Dermis microvascular lymphatic vessel endothelial cell (primary cell): ENCODE measurements around the gene ZNF629. TPM values are rescaled to one million over a fixed set of nuclear protein-coding genes. Genes with fewer than 3 reads are reported as not detected.
A peak's percentile ranks its signal among the peaks of the same experiment; 100 is the strongest.

Experiments
- DNase-seq, 2 donors: peaks; one replicate each; pipeline versions ENCODE4 v3.0.0 to v3.0.0-alpha.2; 2010; ENCODE audit warnings: low read depth in 2 of 2
- total RNA-seq: library from RNA; depleted of rRNA; stranded (reverse); fragments of >200 nt; gene quantifications from 2 replicates; pipeline ENCODE4 v1.2.1, GENCODE V29; 2014

ZNF629 gene
- total RNA-seq, 1 donor from 2014 or later: 3.3 TPM

DNA sequence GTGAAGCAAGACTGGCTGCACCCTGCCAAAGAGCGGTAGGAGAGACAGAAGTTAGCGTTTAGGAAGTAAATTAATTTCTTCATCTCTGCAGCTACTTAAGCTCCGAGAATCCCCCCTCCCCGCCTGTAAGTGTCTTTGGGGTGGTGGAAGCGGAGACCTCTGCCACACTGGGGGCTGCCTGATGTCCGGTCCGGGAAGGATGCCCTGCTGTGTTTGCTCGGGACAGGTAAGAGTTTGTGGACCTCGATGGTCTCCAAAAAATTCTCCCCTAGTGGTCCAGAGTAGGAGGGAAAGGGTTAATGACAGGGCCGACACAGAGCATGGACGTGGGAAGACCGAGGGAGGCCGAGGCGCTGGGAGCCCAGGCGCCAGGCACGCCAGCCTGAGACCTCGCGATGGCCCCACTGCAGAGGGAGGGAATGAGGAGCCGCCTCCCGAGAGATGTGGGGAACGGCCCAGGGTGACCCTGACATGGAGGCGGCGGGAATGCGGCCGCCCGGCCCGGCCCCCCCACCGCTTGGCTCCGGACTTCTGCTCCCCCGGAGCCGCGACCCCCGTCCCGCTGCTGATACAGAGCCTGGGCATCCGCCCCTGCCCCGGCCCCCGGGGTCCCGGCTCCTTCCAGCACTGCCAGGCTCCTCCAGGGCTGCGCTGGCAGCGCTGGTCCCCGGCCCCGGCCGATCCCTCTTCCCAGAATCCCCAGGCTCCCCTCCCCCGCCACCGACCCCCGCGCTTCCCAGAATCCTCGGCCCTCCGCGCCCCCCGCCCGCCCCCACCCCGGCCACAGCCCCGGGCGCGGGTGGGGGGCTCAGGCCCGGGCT lies 680 bp downstream of the ZNF629 start:
- DNase-seq: peak in 1 of 2 donors; percentile 51

DNA sequence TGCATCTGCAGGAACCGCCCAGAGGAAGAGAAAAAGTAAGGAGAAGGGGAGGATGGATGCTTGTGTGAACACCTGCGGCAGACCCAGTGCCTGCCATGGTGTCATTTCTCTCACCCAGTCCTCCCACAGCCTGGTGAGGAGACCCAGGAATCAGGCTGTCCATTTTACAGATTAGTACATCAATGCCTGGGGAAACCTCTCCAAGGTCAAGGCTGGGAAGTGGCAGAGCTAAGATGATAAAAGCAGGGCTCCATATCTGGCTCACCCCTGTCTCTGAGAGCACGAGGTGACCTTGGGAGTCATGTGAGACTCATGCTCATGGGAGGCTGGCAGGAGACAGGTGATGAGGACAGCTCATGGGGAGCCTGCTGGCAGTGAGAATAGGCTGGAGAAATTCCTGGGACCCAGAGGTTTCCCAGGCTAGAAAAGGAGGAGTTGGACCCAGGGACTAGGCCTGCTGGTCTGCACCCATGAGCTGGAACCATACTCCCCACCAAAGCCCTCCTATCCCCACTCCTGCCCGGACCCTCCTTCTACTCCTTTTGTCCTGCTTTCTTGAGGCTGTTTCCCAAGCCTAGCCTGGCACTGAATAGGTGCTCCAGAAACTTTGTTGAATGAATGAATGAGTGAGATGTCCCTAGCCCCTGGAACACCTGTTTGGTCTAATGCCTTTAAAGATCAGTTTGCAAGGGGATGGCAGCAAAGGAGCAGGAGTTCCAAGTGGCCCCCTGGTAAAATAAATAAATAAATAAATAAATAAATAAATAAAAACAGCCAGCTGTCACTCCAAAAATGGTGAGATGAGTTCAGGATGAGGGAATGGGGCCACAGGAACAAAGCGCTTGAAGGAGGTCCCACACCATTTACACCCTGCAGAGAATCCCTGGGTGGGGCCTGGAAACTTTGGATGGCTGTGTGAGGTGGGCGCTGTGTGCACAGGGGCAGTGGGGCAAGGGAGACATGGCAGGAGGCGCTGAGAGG lies 1.6 kb downstream of the ZNF629 start:
- no peak for DNase-seq

DNA sequence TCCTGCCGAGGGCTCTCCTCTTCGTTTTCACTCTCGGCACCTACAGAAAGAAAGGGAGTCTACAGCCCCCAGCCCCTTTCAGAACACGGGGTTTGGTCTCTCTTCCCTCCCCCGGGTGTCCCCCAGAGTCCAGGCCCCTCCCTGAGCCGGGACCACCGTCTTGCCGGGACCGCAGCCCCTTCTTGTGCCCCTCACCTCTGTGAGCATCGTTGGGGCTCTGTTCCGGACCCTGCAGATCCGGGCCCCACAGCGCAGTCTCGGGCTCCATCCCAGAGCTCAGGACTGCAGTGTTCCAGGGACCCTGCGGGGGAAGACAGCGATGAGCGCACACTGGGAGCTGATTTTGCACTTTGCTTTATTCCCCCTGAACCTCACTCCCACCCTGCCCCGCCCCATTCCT lies 2.8 kb downstream of the ZNF629 start:
- no peak for DNase-seq

DNA sequence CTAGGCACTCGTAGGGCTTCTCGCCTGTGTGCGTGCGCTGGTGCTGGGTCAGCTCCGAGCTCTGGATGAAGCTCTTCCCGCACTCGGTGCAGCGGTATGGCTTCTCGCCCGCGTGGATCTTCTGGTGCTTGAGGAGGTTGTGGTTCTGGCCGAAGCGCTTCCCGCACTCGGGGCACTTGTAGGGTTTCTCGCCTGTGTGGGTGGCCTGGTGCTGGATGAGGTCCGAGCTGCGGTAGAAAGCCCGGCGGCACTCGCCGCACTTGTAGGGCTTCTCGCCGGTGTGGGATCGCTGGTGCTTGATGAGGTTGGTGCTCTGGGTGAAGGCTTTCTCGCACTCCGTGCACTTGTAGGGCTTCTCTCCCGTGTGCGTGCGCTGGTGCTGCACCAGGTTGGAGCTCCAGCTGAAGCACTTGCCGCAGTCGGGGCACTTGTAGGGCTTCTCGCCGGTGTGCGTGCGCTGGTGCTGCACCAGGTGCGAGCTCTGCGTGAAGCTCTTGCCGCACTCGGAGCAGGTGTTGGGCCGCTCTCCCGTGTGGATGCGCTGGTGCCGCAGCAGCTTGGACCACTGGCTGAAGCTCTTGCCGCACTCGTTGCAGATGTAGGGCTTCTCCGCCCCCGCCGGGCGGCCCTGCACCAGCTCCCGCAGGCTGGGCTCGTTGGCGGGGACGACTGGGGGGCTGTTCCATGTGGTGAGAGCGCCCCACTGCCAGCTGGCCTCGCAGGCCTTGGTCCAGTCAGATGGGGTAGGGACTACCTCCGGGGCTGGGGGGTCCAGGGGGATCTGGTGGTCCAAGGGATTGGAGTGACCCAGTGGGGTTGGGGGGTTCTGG lies 3.5 kb downstream of the ZNF629 start:
- DNase-seq: no peak

DNA sequence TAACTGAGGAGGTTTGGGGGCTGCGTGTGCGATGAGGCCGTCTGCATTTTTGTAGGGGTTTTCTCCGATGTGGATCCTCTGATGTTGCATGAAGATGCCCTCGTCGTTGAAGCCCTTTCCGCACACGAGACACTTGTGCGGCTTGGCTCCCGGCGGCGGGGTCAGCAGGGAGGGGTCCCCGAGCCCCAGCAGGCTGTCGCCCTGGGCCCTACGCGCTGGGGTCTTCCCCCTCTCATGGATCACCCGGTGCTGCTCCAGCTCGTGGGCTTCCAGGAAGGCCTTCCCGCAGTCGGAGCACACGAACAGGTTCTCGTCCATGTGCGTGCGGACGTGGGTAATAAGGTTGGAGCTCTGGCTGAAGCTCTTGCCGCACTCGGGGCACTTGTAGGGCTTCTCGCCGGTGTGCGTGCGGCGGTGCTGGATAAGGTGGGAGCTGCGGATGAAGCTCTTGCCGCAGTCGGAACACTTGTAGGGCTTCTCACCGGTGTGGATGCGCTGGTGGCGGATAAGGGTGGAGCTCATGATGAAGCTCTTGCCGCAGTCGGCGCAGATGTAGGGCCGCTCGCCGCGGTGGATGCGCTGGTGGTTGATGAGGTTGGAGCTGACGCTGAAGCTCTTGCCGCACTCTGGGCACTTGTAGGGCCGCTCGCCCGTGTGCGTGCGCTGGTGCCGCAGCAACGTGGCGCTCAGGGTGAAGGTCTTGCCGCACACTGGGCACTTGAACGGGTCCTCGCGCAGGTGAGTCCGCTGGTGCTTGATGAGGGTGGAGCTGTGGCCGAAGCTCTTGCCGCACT lies 4.3 kb downstream of the ZNF629 start:
- DNase-seq: no peak

DNA sequence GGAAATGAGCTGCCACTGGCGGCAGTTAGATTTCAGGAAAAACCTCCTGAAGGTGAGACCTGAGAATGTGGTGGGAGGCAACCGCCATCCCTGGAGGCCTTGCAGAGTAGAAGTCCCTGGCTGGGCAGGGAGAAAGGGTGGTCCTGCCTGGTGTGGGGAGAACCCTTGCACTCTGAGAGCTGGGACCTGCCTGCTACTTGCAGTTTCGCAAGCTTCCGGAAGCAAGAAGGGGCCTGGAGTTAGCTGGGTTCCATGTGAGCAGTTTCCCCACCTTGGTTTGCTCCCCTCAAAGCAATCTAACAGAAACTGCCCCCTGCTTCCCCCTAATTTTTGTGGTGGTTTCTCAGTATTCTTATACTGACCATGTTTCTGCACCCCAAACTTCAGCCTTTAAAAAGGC lies 6.5 kb downstream of the ZNF629 start:
- DNase-seq: no peak

DNA sequence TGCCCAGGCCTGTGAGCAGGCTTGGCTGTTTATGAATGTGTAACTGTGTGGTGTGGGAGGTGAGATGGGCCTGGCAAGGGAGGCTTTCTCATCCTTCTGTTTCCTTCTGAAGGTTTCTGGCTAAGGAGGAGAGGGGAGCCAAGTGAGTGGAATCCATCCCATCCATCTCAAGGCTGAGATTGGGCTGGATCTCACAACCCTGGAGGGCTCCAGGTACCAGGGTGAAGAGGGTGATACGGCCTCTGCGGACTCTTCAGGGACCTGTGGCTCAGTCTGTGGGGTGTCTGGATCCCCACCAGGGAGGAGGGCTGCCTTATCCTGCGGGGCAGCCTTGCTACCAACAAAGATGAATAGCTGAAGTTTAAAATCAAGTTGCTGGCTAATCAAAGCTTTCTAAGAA lies 7.0 kb downstream of the ZNF629 start:
- DNase-seq: no peak

DNA sequence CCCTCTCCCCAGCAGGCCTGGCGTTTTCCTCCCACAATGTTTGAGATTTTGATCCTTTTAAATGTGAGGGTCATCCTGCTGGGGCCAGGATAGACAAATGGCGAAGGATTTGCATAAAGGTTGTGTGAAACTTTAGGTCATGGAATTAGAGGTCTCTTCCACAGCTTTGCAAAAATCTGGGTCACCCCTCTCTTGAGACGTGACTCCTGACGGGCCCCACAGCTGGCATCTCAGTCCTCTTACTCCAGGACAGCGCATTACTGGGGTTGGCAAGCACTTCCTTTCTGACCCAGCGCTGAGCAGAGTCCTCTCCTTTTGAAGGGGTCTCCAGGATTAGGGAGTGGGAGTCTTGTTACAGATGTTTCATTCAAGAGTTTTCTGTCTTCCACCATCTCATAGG lies 7.4 kb downstream of the ZNF629 start:
- no peak for DNase-seq

DNA sequence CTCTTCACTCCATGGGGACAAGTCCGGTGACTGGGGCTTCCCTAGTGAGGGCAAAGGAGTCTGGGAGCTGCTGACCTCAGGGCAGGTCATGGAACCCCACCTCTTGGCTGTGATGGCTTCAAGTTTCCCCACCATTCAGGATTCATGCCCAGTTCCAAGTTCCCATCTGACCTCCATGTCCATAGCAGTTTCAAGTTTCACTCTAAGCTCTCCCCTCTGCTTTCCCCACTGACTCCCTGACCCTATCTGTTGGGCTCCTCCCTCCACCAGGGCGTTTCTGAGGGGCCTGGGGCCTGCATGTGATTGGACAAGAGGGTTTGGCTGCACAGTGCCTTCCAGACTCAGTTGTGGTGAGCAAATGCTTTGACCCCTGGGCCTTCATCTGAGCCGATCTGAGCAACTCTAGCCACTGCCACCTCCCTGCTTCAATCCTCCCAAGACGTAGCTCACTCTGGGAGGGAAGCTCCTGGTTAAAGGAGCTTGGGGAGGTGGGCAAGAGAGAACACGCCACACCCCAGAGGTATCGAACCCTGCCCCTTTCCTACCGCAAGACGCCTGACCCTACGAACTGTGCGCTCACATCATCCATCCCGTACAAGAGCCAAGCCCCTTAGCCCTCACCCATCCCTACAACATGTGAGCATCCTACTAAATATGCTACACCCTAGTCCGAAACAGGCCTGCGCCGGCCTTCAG lies 8.3 kb downstream of the ZNF629 start:
- DNase-seq: no peak

DNA sequence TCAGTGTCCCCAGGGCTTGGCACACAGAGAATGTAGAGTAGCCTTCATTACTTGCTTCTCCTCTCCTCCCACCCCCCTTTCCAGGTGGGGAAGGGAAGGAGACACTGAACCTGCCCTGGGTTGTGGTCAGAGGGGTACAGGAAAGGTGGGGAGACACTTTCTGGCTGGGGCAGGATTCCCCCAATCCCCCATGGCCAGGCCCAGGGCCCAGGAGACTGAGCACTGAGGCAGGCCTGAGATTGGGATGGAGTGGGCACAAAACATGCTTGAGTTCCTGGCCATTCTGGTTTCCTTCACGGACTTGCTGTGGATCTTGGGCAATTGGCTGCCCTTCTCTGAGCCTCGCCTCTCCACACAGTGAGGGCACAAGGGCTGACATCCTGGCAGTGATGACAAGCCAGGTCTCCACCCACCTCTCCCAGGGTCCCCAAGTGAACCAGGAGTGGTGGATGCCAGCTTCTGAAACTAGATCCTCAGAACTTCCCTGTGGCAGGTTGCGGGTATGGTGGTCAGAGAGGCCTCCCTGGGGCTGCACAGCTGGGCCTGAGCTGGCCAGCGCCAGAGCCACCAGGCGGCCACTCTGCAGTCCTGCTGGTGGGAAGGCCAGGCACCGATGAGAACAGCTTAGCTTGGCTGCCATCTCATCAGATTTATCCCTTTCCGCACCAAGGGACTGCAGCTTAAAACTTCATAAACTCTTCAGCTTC lies 9.3 kb downstream of the ZNF629 start:
- DNase-seq: no peak

DNA sequence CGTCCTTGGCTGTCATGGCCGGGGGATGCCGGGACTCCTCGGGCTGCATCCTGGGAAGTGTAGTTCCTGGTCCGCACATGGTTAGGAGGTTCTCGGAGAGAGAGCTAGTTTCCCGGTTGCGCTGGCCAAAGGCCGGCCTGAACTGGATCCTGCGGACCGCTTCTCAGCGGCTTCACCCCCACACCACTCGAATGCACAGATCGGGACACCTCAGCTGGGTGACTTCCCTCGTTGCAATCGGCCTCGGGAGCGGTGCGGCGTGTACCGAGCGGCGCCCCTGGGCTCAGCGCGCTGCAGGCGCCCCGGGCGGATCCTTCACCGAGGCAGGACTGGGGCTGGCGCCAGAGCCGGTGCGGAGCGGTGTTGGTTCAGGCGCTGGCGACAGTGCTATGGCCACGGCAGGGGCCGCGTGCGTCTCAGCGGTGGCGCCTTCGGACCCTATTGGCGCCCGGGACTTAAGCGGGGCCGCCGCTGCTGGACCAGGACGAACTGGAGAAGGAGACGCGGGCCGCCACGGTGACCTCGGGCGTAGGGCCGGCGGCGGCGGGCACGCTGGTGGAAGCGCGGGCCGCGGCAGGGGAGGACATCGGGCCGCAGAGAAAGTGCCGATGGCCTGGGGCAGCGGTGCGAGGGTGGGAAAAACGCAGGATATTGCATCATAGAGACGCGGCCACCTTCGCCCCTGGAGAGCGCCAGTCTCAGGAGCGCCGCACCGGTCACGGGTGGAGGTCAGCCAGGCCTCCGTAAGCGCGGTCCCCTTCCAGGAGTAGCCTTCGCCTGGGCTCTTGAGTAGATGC lies 11.4 kb downstream of the ZNF629 start:
- DNase-seq: peak; percentile 55 to 78

DNA sequence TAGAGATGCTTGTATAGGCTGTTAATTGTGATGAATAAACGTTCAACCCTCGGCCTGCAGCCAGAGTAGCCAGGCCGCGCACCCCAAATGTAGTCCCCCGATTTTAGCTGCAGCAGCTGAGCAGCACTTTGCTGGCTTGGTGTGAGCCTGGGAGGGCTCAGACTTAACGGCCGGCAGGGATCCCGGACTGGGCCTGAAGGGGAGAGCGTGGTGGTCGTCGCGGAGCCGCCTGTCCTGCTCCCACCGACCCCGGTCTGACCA lies 11.9 kb downstream of the ZNF629 start:
- DNase-seq: no peak

DNA sequence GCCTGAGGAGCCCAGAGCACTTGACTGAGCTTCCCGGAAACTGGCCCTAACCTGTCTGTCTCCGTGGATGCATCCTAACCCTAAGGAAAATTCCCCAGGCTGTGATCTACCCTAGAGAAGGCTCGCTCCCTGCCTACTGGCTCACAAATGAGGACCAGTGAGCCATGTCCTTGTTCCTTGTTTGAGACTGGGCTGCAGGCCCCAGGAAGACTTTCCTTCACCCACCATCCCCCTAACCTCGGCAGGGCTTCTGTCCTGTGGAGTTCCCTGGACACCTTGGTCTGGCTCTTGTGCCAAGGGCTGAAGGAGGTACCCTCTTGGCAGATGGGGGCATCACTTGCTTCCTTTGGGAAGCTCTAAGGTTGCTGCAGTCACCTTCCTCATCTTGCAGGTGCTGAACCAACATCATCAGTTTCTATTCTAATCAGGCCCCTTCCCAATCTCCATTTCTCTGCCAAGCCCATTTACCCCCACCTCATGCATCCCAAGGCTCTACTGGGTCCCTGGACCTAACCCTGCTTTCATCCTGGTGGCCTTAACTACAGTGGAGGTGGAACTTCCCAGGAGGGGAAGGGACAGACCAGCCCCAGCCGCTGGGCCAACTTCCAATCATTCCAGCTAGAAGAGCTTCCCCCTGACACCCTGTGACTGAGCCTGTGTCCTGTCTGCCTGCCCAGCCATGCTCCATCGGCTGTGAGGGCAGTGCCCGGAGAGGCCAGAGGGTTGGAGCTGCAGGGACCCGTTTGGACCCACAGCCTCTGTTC lies 12.5 kb downstream of the ZNF629 start:
- DNase-seq: peak in 1 of 2 donors; percentile 17

DNA sequence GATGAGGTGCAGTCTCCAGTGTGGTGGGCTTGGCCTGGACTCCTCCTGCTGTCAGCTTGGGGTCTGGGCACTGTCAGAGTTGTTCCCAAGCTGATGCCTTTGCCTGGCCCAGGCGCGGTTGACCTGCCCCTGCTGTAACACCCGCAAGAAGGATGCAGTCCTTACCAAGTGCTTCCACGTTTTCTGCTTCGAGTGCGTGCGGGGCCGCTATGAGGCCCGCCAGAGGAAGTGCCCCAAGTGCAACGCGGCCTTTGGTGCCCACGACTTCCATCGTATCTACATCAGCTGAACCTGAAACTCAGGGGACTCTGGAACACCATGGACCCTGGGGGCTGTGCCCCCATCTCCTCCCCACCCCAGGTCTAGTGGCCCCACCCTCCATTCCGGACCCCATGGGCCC lies 13.2 kb downstream of the ZNF629 start:
- no peak for DNase-seq

DNA sequence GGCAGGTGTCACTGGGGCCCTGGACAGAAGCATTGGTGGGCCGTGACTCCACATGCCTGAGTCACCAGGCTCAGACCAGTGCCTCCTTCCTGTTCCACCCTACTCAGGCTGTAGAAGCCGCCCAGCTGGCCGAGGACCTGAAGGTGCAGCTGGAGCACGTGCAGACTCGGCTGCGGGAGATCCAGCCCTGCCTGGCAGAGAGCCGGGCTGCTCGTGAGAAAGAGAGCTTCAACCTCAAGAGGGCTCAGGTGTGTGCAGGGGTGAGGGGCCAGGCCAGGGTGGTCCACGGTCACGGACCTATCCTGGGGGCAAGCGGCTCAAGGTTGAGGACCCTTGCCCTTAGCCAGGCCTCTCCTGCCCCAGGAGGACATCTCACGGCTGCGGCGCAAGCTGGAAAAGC lies 15.3 kb downstream of the ZNF629 start:
- peak in 1 of 2 donors; percentile 53 for DNase-seq

DNA sequence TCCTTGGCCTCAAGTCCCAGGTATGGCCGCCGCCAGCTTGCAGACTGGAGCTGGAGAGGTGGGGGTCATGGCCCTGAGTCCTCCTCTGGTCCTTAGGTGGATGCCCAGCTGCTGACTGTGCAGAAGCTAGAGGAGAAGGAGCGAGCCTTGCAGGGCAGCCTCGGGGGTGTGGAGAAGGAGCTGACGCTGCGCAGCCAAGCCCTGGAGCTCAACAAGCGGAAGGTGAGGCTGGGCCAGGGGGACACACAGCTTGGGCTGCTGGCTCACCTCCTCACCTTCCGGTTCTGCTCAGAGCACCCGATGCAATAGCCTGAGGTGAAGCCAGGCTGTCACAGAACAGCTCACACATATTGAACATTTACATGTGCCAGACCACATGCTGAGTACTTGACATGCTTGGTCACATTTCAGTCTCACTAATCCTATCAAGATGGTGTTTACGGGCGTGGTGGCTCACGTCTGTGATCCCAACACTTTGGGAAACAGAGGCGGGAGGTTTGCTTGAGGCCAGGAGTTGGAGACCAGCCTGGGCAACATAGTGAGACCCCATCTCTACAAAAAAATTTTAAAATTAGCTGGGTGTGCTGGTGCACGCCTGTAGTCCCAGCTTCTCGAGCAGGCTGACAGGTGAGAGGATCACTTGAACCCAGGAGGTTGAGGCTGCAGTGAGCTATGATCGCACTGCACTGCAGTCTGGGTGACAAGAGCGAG lies 17.5 kb downstream of the ZNF629 start:
- no peak for DNase-seq

DNA sequence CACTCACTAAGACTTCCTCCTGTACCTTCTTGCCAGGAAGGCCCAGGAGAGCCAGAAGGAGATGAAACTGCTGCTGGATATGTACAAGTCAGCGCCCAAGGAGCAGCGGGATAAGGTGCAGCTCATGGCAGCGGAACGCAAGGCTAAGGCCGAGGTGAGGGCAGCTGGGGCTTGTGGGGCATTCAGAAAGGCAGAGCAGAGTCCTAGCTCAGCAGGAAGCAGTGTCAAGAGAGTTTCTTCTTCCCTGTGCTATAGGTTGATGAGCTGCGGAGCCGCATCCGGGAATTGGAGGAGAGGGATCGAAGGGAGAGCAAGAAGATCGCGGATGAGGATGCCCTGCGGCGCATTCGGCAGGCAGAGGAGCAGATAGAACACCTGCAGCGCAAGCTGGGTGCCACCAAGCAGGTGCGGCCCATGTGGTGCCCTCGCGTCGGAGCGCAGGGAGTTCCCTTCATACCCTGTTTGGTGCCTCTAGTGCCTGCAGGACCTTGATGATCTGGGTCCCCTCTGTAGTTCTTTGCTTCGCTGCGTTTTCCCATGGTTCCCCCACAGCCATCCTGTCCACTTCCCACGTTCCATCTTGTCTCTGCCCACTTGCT lies 18.3 kb downstream of the ZNF629 start:
- no peak for DNase-seq
